Measurements from ENCODE around the gene TANGO6. TPM values are rescaled to one million over a fixed set of nuclear protein-coding genes. Genes with fewer than 3 reads are reported as not detected.

TANGO6 gene
- total and polyA plus RNA-seq, 10 of the 15 experiments (the other 5 are each of a cell fraction or from before 2014, with no cell fraction given) = 1.1 to 20.6 (median 11.0) TPM

- Histone ChIP-seq H3K27me3 (replicated peaks in 1 of 2; ENCODE audit: control insufficient read depth in 2 of 2, insufficient read depth in 2 of 2, low read length in 1 of 2) (no peaks in the 10 kb centered on the region), H4K20me1 (ENCODE audit: control insufficient read depth, insufficient read depth) (no peaks in the 10 kb centered on the region), H3K79me2 (ENCODE audit: control insufficient read depth, insufficient read depth, low read length) (no peaks in the 10 kb centered on the region), H3K36me3 (ENCODE audit: control insufficient read depth in 2 of 2, insufficient read depth in 2 of 2, low read length in 1 of 2) (no peaks in the 10 kb centered on the region), H3K9ac (ENCODE audit: control insufficient read depth, insufficient read depth, low read length) (no peak overlapping the region), H2AFZ (ENCODE audit: control insufficient read depth, low read depth, low read length) (no peak overlapping the region), H3K9me3 (replicated peaks; ENCODE audit: control insufficient read depth, insufficient read depth, low read length) (no peaks in the 10 kb centered on the region), H3K4me2 (ENCODE audit: control insufficient read depth, insufficient read depth) (no peak overlapping the region), H3K4me1 (ENCODE audit: control insufficient read depth, insufficient read depth, low read length) (no peaks in the 10 kb centered on the region), H3K27ac (ENCODE audit: control insufficient read depth, insufficient read depth) (no peak overlapping the region), H3K4me3 (no peak overlapping the region)
- intact Hi-C loops (cut with micrococcal nuclease; ENCODE audit: unreplicated experiment) = no loop called here
- ATAC-seq (no peak), DNase-seq (ENCODE audit: low read depth, low spot score) (no peak), FAIRE-seq (peak; percentile 7)
- ChIA-PET CTCF (no interaction called here), RAD21 (ENCODE audit: unreplicated experiment) (no interaction called here), POLR2A (no interaction called here), SMC1A (ENCODE audit: uncharacterized antibody, unreplicated experiment) (no interaction called here)
- in situ Hi-C loops (cut with MboI) = no loop called here
- 95% methylated on average over 1 of the region's 1 CpG for WGBS (ENCODE audit: insufficient coverage, insufficient replicate concordance, low lambda C conversion rate, missing lambda C conversion rate)
- BruUV-seq (replicated peaks) = no TSS peak
- no peak for TF ChIP-seq E2F8 (IDR thresholded peaks at IDR 0.05; ENCODE audit: low read depth, partially characterized antibody)
- no peak for TF ChIP-seq IRF4 (IDR thresholded peaks at IDR 0.05; ENCODE audit: low read depth, low read length)
- TF ChIP-seq USF1 (IDR thresholded peaks at IDR 0.05; ENCODE audit: borderline replicate concordance, extremely low read length, insufficient read depth, low read depth, low read length) = no peak
- TF ChIP-seq ZBED1 (IDR thresholded peaks at IDR 0.05; ENCODE audit: borderline replicate concordance) = no peak
- TF ChIP-seq ZNF207 (IDR thresholded peaks at IDR 0.05; ENCODE audit: borderline replicate concordance) = no peak
- no peak for TF ChIP-seq MEF2B (IDR thresholded peaks at IDR 0.05; ENCODE audit: partially characterized antibody, poor library complexity, severe bottlenecking)
- TF ChIP-seq ZNF24 (IDR thresholded peaks at IDR 0.05) = no peak
- TF ChIP-seq IRF5 (IDR thresholded peaks at IDR 0.05; ENCODE audit: borderline replicate concordance) = no peak
- TF ChIP-seq TCF12 (IDR thresholded peaks at IDR 0.05; ENCODE audit: low read depth, low read length) = no peak
- no peak for TF ChIP-seq BRCA1 (IDR thresholded peaks at IDR 0.05; ENCODE audit: low read depth, low read length)
- no peak for TF ChIP-seq TBL1XR1 (IDR thresholded peaks at IDR 0.05; ENCODE audit: low read depth, low read length)
- no peak for TF ChIP-seq MTA3 (IDR thresholded peaks at IDR 0.05; ENCODE audit: borderline replicate concordance, low read length)
- no peak for TF ChIP-seq POU2F2 (IDR thresholded peaks at IDR 0.05; ENCODE audit: borderline replicate concordance, low read depth, low read length)
- no peak for TF ChIP-seq MXI1 (IDR thresholded peaks at IDR 0.05; ENCODE audit: low read depth, low read length)
- TF ChIP-seq MTA2 (IDR thresholded peaks at IDR 0.05; ENCODE audit: low read depth) = no peak
- TF ChIP-seq ATF3 (IDR thresholded peaks at IDR 0.05; ENCODE audit: borderline replicate concordance, extremely low read depth, low read depth, low read length) = no peak
- no peak for TF ChIP-seq RUNX3 (IDR thresholded peaks at IDR 0.05; ENCODE audit: low read length)
- TF ChIP-seq SIN3A (IDR thresholded peaks at IDR 0.05; ENCODE audit: low read depth, low read length) = no peak
- no peak for TF ChIP-seq ATF7 (IDR thresholded peaks at IDR 0.05; ENCODE audit: low read depth)
- TF ChIP-seq MLLT1 (IDR thresholded peaks at IDR 0.05) = no peak
Observed at GRCh38 chr16:69019811-69020210, 176.5 kb downstream of the TANGO6 start.
